GM21515 (cell line): Measurements from ENCODE around the gene TLE2.

Experiments used
- ATAC-seq: cut with Tn5 transposase; IDR thresholded peaks from one replicate; pipeline ENCODE4 v1.9.1; 2021; ENCODE audit not compliant: unreplicated experiment

TLE2 gene

GRCh38 chr19:2962018-2962670 lies 66.9 kb downstream of the TLE2 start:
- ATAC-seq: no peak

GRCh38 chr19:2960120-2960519 lies 69.0 kb downstream of the TLE2 start:
- no peak for ATAC-seq

- ATAC-seq: no peak
These were observed 71.9 kb downstream of the TLE2 start for GRCh38 chr19:2957160-2957559.

DNA sequence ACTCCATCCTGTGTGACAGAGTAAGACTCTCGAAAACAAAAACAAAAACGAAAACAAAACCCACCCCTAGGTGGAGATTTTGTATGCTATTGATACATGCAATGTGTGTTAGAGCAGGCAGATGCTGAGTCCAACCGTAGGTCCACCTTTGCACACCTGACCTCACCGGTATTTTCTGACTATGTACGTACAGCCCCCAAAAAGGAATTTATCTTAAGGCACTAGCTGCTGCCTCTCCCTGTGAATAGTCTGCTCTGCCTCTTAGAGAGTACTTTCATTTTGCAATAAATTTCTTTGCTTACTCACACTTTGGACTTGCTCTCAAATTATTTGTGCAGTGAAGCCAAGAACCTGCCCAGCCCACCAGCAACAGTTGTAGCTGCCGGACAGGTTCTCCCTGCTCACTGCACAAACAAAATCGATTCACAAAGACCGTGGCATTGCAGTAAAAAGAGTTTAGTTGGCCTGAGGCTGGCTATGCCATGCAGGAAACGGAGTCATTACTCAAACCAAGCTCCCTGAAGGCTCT lies 76.1 kb downstream of the TLE2 start:
- ATAC-seq: no peak

DNA sequence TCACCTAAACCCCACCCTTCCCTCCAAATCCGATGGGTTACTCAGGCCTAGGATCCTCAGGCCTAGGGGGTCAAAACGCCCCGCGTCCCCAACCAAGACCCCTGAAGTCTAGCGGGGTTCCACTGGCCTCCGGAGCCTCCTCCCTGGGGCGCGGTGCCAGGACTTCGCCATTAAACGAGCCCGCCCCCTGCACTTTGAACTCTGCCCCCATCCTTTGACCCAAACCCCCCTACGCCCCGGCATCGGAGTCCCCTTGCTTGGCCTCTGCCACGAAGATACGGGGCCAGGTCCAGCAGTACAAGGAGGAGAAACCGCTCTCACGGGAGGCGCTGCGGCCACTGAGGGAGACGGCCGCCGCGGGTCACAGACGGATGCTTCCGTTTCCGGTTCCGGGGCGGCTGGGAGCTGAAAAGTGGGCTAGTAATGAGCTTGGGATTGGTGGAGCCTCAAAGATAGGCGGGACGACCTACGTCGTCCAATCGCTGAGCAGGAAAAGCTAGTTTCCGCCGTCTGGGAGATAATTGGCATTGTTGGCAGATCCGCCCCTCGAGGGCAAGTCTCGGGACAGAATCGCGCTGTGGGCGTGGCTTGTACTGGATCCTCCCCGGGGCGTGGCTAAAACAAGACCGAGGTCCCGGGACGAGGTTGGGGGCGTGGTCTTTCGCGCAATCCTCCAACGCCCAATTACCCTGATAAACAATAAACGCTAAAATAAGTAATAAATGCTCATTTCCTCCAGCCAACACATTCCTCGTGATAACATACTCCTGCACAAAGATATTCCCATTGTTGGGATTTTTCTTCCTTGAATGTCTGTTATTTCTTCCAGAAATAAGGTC lies 78.6 kb downstream of the TLE2 start:
- peak; percentile 87 for ATAC-seq

- ATAC-seq: no peak
These were observed 79.2 kb downstream of the TLE2 start for GRCh38 chr19:2949939-2950285.
